ENCODE data around the gene NTSR1. TPM values are rescaled to one million over a fixed set of nuclear protein-coding genes. Genes with fewer than 3 reads are reported as not detected.

NTSR1 gene
- total RNA-seq, 3 donors from 2014 or later (not counting 1 experiment from before 2014, with no cell fraction given), result 0.11 to 0.45 TPM; not detected in 1

GRCh38 chr20:62722627-62723026, 14.0 kb downstream of the NTSR1 start:
- Histone ChIP-seq H3K27ac (ENCODE audit: low read length) (no peak overlapping the region), H3K36me3 (ENCODE audit: control insufficient read depth, insufficient read depth, low read length) (no peaks in the 10 kb centered on the region), H3K4me3 (ENCODE audit: low read length) (no peak overlapping the region), H3K4me1 (ENCODE audit: control insufficient read depth, insufficient read depth, low read length) (peaks cover 3% of the 10 kb centered on the region), H3K27me3 (ENCODE audit: control insufficient read depth, insufficient read depth, low read length) (no peaks in the 10 kb centered on the region), H3K9me3 (ENCODE audit: control insufficient read depth, insufficient read depth, low read length) (peaks cover 7% of the 10 kb centered on the region)
- Mint-ChIP-seq H3K27me3 (ENCODE audit: low read depth in 2 of 2) (peaks cover 0 to 9% of the 10 kb centered on the region in 2 donors), H3K4me3 (no peak overlapping the region), H3K27ac (no peak overlapping the region), H3K36me3 (peaks cover 8% of the 10 kb centered on the region), H3K9me3 (peaks cover 2 to 9% of the 10 kb centered on the region in 2 donors), H3K4me1 (peaks cover 0 to 4% of the 10 kb centered on the region in 2 donors)
- DNase-seq (no peak), ATAC-seq (no peak)
- no peak for TF ChIP-seq CTCF (IDR thresholded peaks at IDR 0.05)
- intact Hi-C loops (cut with micrococcal nuclease), result no loop called here
- WGBS (ENCODE audit: insufficient coverage), result 86% methylated on average over 6 of the region's 6 CpGs

GRCh38 chr20:62723351-62723750, 14.7 kb downstream of the NTSR1 start:
- Histone ChIP-seq H3K27me3 (ENCODE audit: control insufficient read depth, insufficient read depth, low read length) (no peaks in the 10 kb centered on the region), H3K36me3 (ENCODE audit: control insufficient read depth, insufficient read depth, low read length) (no peaks in the 10 kb centered on the region), H3K27ac (ENCODE audit: low read length) (no peak overlapping the region), H3K4me3 (ENCODE audit: low read length) (no peak overlapping the region), H3K4me1 (ENCODE audit: control insufficient read depth, insufficient read depth, low read length) (peaks cover 7% of the 10 kb centered on the region), H3K9me3 (ENCODE audit: control insufficient read depth, insufficient read depth, low read length) (peaks cover 7% of the 10 kb centered on the region)
- no peak overlapping the region for H3K4me3 Mint-ChIP-seq
- no peak overlapping the region for H3K27ac Mint-ChIP-seq
- H3K9me3 Mint-ChIP-seq, result peaks cover 2 to 9% of the 10 kb centered on the region in 2 donors
- intact Hi-C loops (cut with micrococcal nuclease), result no loop called here
- H3K4me1 Mint-ChIP-seq, result peaks cover 3 to 8% of the 10 kb centered on the region in 2 donors
- TF ChIP-seq CTCF (IDR thresholded peaks at IDR 0.05), result no peak
- peaks cover 0 to 9% of the 10 kb centered on the region in 2 donors for H3K27me3 Mint-ChIP-seq (ENCODE audit: low read depth in 2 of 2)
- peaks cover 8% of the 10 kb centered on the region for H3K36me3 Mint-ChIP-seq
- DNase-seq (no peak), ATAC-seq (no peak)
- 75% methylated on average over 13 of the region's 13 CpGs for WGBS (ENCODE audit: insufficient coverage)

GRCh38 chr20:62723768-62724450, 15.3 kb downstream of the NTSR1 start:
- Mint-ChIP-seq H3K4me1 (peaks cover 5 to 11% of the 10 kb centered on the region in 2 donors), H3K27me3 (ENCODE audit: low read depth in 2 of 2) (peaks cover 0 to 9% of the 10 kb centered on the region in 2 donors), H3K9me3 (peaks cover 2 to 9% of the 10 kb centered on the region in 2 donors), H3K36me3 (peaks cover 8% of the 10 kb centered on the region), H3K27ac (no peak overlapping the region), H3K4me3 (no peak overlapping the region)
- Histone ChIP-seq H3K36me3 (ENCODE audit: control insufficient read depth, insufficient read depth, low read length) (no peaks in the 10 kb centered on the region), H3K27me3 (ENCODE audit: control insufficient read depth, insufficient read depth, low read length) (no peaks in the 10 kb centered on the region), H3K27ac (ENCODE audit: low read length) (no peak overlapping the region), H3K9me3 (ENCODE audit: control insufficient read depth, insufficient read depth, low read length) (peaks cover 7% of the 10 kb centered on the region), H3K4me1 (ENCODE audit: control insufficient read depth, insufficient read depth, low read length) (peaks cover 13% of the 10 kb centered on the region), H3K4me3 (ENCODE audit: low read length) (no peak overlapping the region)
- DNase-seq (no peak), ATAC-seq (no peak)
- intact Hi-C loops (cut with micrococcal nuclease), result no loop called here
- no peak for TF ChIP-seq CTCF (IDR thresholded peaks at IDR 0.05)
- 66% methylated on average over 11 of the region's 11 CpGs for WGBS (ENCODE audit: insufficient coverage)

All from natural killer cell (primary cell).